ENCODE measurements around the gene CSNK1G3. TPM values are rescaled to one million over a fixed set of nuclear protein-coding genes. Genes with fewer than 3 reads are reported as not detected.

Gene CSNK1G3
- total RNA-seq, 1 experiment from 2014 or later: 48.3 TPM

DNA sequence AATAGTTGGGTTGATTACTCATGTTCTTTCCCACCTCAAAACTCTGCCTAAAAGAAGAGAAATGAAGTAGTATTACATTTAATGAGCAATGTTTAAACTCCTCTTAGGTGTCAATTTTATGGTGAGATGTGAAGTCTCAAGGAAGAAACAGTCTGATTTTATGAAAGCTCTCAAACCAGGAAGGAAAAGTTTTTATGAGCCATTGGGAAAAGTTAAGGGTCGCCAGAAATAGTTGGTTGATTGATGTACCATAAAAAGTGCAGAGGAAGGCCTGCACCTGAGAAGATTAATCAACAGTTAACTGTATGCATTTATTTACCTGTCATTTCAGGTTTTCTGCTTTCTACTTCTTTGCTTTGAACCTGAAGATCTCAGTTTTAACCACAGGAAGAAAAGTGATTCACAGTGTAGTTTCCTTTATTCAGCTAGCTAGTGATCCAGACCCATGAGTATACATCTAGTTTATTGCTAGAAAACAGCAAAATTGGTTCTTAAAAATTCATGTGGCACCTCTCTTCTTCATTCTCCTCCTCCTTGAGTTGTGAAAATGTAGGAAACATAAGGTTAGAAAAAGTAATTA is 133.1 kb downstream of the CSNK1G3 start:
- no peak overlapping the region for H3K56ac ChIP-seq (ENCODE audit: insufficient read length, low read depth, low read length)
- H3K14ac ChIP-seq (ENCODE audit: insufficient read depth, low read length): no peak overlapping the region
- no peaks in the 10 kb centered on the region for H3K79me2 ChIP-seq (ENCODE audit: insufficient read depth, low read length)
- Mint-ChIP-seq H3K9me3 (no peaks in the 10 kb centered on the region; a peak in 1 of 5 replicates), H3K27me3 (ENCODE audit: low read depth) (no peaks in the 10 kb centered on the region), H3K36me3 (ENCODE audit: insufficient read depth in 1 of 3, low read depth in 3 of 3) (no peaks in the 10 kb centered on the region), H3K27ac (no peak overlapping the region), H3K4me3 (no peak overlapping the region), H3K4me1 (peaks cover 5 to 10% of the 10 kb centered on the region in 2 experiments; a peak in 3 of 4 replicates)
- H2BK120ac ChIP-seq (ENCODE audit: low read depth, low read length, poor library complexity, severe bottlenecking): no peak overlapping the region
- H4K20me1 ChIP-seq (ENCODE audit: control insufficient read depth, insufficient read depth, insufficient read length): no peaks in the 10 kb centered on the region
- no peak overlapping the region for H3K4me2 ChIP-seq (ENCODE audit: insufficient read depth, insufficient read length, low read length)
- no peak overlapping the region for H2AFZ ChIP-seq (ENCODE audit: low read length)
- no peak overlapping the region for H3T11ph ChIP-seq (ENCODE audit: low read length)
- H2AK5ac ChIP-seq (ENCODE audit: insufficient read length, low read length): no peak overlapping the region
- H3K23me2 ChIP-seq (ENCODE audit: insufficient read length, low read depth, low read length, poor library complexity, severe bottlenecking): no peaks in the 10 kb centered on the region
- no peak overlapping the region for H3K4ac ChIP-seq (ENCODE audit: low read depth, low read length)
- H3K9ac ChIP-seq (ENCODE audit: extremely low read depth, insufficient read length, low read length): no peak overlapping the region
- H2BK12ac ChIP-seq (ENCODE audit: insufficient read length, low read depth, low read length): no peak overlapping the region
- no peak overlapping the region for H4K8ac ChIP-seq (replicated peaks; ENCODE audit: insufficient read length, low read depth, low read length)
- no peak overlapping the region for H2BK5ac ChIP-seq (ENCODE audit: insufficient read length, low read length)
- no peaks in the 10 kb centered on the region for H3K4me1 ChIP-seq (ENCODE audit: insufficient read depth, low read length)
- DNase-seq: no peak
- no peaks in the 10 kb centered on the region for H3K79me1 ChIP-seq (ENCODE audit: insufficient read depth, low read depth, low read length, poor library complexity, severe bottlenecking)
- no peak overlapping the region for H2BK20ac ChIP-seq (ENCODE audit: low read depth, low read length, poor library complexity, severe bottlenecking)
- TF ChIP-seq, protein P1, sequence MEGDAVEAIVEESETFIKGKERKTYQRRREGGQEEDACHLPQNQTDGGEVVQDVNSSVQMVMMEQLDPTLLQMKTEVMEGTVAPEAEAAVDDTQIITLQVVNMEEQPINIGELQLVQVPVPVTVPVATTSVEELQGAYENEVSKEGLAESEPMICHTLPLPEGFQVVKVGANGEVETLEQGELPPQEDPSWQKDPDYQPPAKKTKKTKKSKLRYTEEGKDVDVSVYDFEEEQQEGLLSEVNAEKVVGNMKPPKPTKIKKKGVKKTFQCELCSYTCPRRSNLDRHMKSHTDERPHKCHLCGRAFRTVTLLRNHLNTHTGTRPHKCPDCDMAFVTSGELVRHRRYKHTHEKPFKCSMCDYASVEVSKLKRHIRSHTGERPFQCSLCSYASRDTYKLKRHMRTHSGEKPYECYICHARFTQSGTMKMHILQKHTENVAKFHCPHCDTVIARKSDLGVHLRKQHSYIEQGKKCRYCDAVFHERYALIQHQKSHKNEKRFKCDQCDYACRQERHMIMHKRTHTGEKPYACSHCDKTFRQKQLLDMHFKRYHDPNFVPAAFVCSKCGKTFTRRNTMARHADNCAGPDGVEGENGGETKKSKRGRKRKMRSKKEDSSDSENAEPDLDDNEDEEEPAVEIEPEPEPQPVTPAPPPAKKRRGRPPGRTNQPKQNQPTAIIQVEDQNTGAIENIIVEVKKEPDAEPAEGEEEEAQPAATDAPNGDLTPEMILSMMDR (conservative IDR thresholded peaks at IDR 0.05): no peak
- no CpG with 5 or more reads among the region's 1 CpG for WGBS (ENCODE audit: extremely low coverage, insufficient read length, low lambda C conversion rate)
- no peak overlapping the region for H4K5ac ChIP-seq (ENCODE audit: insufficient read length, low read depth, low read length)
- H3K27ac ChIP-seq (ENCODE audit: insufficient read length, low read depth, low read length): no peak overlapping the region
- no peak overlapping the region for H3K23ac ChIP-seq (ENCODE audit: insufficient read length, low read depth, low read length)
- no peak overlapping the region for H3K18ac ChIP-seq (ENCODE audit: insufficient read length, low read depth, low read length)
- H3K27me3 ChIP-seq (ENCODE audit: insufficient read depth, low read length): no peaks in the 10 kb centered on the region
- no peak overlapping the region for H2BK15ac ChIP-seq (ENCODE audit: low read depth, low read length)
- H3K9me3 ChIP-seq (ENCODE audit: control insufficient read depth, low read depth, low read length): no peaks in the 10 kb centered on the region
- no peak overlapping the region for H4K91ac ChIP-seq (ENCODE audit: insufficient read length, low read depth, low read length)

Data from H9 (cell line).